ENCODE results near the gene PPP1R12C.

GRCh38 chr19:55095260-55096060, 22.0 kb downstream of the PPP1R12C start:
- TF ChIP-seq CTCF (IDR thresholded peaks at IDR 0.05) (no peak), ZFX (IDR thresholded peaks at IDR 0.05; ENCODE audit: borderline replicate concordance) (no peak)
